Nephron progenitor cell (in vitro differentiated cells): ENCODE data around the gene RASL11B.

Source experiments
- DNase-seq: peaks from one replicate; pipeline ENCODE4 v3.0.0; 2021
- H3K27ac Mint-ChIP-seq: 2 replicates; pipeline ENCODE4 v1.8.0; 2021; ENCODE audit warnings: mild to moderate bottlenecking, moderate library complexity, mixed read lengths
- H3K27me3 Mint-ChIP-seq: 2 replicates; pipeline ENCODE4 v1.8.0; 2021; ENCODE audit warnings: mild to moderate bottlenecking, low read depth, mixed read lengths; ENCODE audit not compliant: poor library complexity
- H3K36me3 Mint-ChIP-seq: 2 replicates; pipeline ENCODE4 v1.8.0; 2021; ENCODE audit warnings: low read depth, mixed read lengths
- H3K4me1 Mint-ChIP-seq: 2 replicates; pipeline ENCODE4 v1.8.0; 2021; ENCODE audit warnings: mixed read lengths
- H3K4me3 Mint-ChIP-seq: 2 replicates; pipeline ENCODE4 v1.8.0; 2021; ENCODE audit warnings: mild to moderate bottlenecking, moderate library complexity, mixed read lengths
- H3K9me3 Mint-ChIP-seq: 2 replicates; pipeline ENCODE4 v1.8.0; 2021; ENCODE audit warnings: mild to moderate bottlenecking, moderate library complexity, mixed read lengths
- TF ChIP-seq, protein P1 (sequence below): fragments of 200-600 bp; sonication (generic); IDR thresholded peaks from 2 replicates; pipeline ENCODE4 v1.5.0; 2021; ENCODE audit warnings: antibody characterized with exemption

Gene RASL11B

DNA sequence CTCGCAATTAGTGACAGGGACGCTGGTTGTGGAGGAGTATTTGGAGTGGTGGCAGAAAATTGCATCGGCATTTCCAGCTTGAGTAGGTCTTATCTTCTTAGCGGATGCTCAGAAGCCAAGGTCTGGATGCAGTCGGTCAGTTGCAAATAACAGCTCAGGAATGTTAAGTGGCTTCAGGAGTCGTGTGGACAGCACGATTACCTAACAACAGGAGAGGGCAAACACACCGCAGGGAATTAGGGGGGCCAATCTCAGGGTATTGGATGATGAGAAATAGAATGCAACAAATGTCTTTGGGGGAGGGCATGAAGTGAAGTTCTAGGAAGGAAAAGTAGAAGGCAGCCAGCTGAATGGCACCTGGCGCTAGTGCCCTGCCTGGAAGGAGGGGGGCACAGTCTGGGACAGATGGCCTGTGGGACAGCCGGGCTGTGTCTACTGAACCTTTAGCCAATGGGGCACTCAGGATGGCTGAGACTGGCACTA is 11.8 kb downstream of the RASL11B start:
- Mint-ChIP-seq H3K27ac (no peak overlapping the region), H3K36me3 (peaks cover 8% of the 10 kb centered on the region), H3K4me1 (peaks cover 65% of the 10 kb centered on the region), H3K27me3 (no peaks in the 10 kb centered on the region), H3K9me3 (no peaks in the 10 kb centered on the region), H3K4me3 (peak overlapping the region; percentile 4)
- TF ChIP-seq, protein P1, sequence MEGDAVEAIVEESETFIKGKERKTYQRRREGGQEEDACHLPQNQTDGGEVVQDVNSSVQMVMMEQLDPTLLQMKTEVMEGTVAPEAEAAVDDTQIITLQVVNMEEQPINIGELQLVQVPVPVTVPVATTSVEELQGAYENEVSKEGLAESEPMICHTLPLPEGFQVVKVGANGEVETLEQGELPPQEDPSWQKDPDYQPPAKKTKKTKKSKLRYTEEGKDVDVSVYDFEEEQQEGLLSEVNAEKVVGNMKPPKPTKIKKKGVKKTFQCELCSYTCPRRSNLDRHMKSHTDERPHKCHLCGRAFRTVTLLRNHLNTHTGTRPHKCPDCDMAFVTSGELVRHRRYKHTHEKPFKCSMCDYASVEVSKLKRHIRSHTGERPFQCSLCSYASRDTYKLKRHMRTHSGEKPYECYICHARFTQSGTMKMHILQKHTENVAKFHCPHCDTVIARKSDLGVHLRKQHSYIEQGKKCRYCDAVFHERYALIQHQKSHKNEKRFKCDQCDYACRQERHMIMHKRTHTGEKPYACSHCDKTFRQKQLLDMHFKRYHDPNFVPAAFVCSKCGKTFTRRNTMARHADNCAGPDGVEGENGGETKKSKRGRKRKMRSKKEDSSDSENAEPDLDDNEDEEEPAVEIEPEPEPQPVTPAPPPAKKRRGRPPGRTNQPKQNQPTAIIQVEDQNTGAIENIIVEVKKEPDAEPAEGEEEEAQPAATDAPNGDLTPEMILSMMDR = no peak
- no peak for DNase-seq

DNA sequence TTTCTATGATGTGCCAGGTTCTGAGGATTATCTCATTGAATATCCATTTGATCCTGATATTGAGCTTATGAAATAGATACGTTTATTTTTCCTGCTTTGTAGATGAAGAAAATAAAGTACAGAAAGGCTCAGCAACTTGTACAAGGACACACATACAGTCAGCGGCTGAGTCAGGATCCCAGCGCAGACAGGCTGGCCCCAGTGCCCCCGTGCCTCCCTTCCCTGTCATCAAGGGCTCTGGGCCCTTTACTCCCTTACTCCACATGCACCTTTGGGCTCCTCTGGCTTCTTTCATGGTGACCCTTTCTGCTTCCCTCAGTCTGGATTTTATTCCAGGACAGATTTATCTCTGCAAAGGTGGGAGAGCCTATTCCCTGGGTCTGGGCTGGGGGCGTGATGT is 12.8 kb downstream of the RASL11B start:
- Mint-ChIP-seq H3K4me3 (no peak overlapping the region), H3K36me3 (peaks cover 8% of the 10 kb centered on the region), H3K27ac (no peak overlapping the region), H3K4me1 (peaks cover 58% of the 10 kb centered on the region), H3K9me3 (no peaks in the 10 kb centered on the region), H3K27me3 (no peaks in the 10 kb centered on the region)
- DNase-seq = no peak
- TF ChIP-seq, protein P1 = no peak

DNA sequence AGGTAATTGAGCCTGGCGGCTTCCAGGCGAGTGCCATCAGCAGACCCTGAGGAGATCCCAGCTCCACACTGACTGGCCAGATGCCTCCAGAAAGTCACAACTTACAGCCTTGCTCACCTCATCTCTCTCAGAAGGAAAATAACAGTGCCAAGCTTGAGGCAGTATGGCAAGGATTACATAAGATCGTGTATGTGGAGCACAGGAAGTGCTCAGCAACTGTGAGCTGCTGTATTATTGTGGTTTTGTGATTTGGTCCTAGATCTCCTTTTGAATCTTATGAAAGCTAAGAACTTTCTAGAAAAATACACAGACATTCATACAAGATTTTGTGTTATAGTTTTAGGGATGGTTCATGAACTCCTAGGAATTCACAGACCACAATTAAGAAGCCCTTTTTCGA is 14.0 kb downstream of the RASL11B start:
- no peak overlapping the region for H3K4me3 Mint-ChIP-seq
- TF ChIP-seq, protein P1 = no peak
- H3K4me1 Mint-ChIP-seq = peaks cover 54% of the 10 kb centered on the region
- peaks cover 4% of the 10 kb centered on the region for H3K36me3 Mint-ChIP-seq
- H3K27me3 Mint-ChIP-seq = no peaks in the 10 kb centered on the region
- H3K27ac Mint-ChIP-seq = no peak overlapping the region
- no peak for DNase-seq
- no peaks in the 10 kb centered on the region for H3K9me3 Mint-ChIP-seq

DNA sequence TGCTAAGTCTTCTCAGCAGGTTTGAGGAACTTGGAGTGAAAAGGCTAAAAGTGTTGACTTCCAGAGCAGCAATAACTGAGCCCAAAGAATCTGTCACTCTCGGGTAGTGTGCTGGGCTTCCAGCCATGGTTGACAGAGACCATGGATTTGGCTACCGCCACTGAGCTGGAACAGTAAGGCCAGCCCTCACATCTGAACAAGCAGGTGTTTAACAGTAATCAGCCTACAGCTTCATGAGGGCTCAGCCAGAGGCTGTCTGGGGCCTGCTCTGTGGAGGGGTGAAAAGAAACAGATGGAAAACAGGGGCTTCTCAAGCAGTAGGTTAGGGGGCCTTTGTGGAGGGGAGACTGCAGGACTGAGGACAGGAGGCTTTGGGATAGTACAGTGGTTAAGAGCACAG is 14.9 kb downstream of the RASL11B start:
- Mint-ChIP-seq H3K27ac (no peak overlapping the region), H3K36me3 (peaks cover 12% of the 10 kb centered on the region), H3K4me1 (peaks cover 58% of the 10 kb centered on the region), H3K9me3 (peaks cover 8% of the 10 kb centered on the region), H3K4me3 (no peak overlapping the region), H3K27me3 (no peaks in the 10 kb centered on the region)
- no peak for DNase-seq
- TF ChIP-seq, protein P1 = no peak

DNA sequence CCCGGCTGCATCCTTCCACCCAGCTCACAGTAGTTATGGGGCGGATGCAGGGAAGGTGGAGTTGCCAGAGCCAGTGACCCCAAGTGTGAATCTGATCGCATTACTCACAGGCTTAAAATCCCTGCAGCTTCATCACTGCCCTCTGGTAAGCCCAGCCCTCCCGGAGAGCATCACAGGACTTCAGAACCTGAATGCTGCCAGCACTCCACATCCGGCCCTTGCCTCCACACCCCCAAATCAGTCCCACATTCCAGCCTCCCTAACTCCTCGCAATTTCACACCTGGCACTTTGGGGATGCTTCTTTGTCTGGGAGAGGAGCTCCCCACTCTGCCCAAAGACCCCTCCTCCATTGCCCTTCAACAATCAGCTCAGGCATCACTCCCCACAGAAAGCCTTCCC is 15.6 kb downstream of the RASL11B start:
- Mint-ChIP-seq H3K9me3 (peaks cover 13% of the 10 kb centered on the region), H3K36me3 (peaks cover 16% of the 10 kb centered on the region), H3K27ac (no peak overlapping the region), H3K27me3 (no peaks in the 10 kb centered on the region), H3K4me1 (peaks cover 65% of the 10 kb centered on the region), H3K4me3 (no peak overlapping the region)
- TF ChIP-seq, protein P1 = no peak
- no peak for DNase-seq

DNA sequence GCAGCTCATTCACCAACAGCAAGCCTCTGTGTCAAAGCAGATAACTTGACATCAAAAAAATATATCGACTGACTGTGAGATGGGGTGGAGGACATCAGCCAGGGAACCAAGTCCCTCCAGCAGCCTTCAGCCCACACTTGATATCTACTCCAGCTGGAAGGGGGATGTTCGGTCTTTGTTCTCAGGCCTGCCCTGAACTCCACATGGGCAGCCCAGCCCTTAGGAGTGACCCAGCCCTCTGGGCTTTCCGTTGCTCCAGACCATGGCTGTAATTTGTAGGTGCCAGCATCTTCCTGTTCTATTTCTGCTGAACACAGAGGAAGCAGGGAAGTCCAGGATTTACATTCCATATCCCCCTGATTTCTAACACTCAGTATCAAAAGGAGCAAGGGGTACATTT is 17.4 kb downstream of the RASL11B start:
- Mint-ChIP-seq H3K27ac (no peak overlapping the region), H3K4me3 (no peak overlapping the region), H3K27me3 (no peaks in the 10 kb centered on the region), H3K4me1 (peaks cover 67% of the 10 kb centered on the region), H3K36me3 (peaks cover 17% of the 10 kb centered on the region), H3K9me3 (peaks cover 14% of the 10 kb centered on the region)
- TF ChIP-seq, protein P1 = no peak
- DNase-seq = no peak
